HT1080 (cell line): Measurements from ENCODE around the gene TRAPPC2L. TPM values are rescaled to one million over a fixed set of nuclear protein-coding genes. Genes with fewer than 3 reads are reported as not detected.
"Not testable (repeated sequence)": the region's sequence is repeated elsewhere in the genome, so short reads cannot be mapped to it uniquely, and the experiment has no call there.

Source experiments
- DNase-seq: peaks from one replicate; pipeline ENCODE4 v3.0.0-alpha.2; 2015; ENCODE audit warnings: low read depth
- total RNA-seq: library from RNA; depleted of rRNA; stranded (reverse); fragments of >200 nt; shearing (Covaris generic); gene quantifications from 2 replicates; pipeline ENCODE4 v1.2.3, GENCODE V29; 2014

TRAPPC2L gene
- total RNA-seq, 1 experiment from 2014 or later, result 58.5 TPM

GRCh38 chr16:88817785-88818574, 38.9 kb upstream of the TRAPPC2L start:
- DNase-seq, result no peak

GRCh38 chr16:88818575-88818874, 38.4 kb upstream of the TRAPPC2L start:
- no peak for DNase-seq

GRCh38 chr16:88819126-88819525, 37.8 kb upstream of the TRAPPC2L start:
- no peak for DNase-seq

- no peak for DNase-seq
Observed at GRCh38 chr16:88820385-88821025, 36.4 kb upstream of the TRAPPC2L start.

GRCh38 chr16:88821168-88821850, 35.6 kb upstream of the TRAPPC2L start:
- no peak for DNase-seq

- DNase-seq, result no peak
Observed at GRCh38 chr16:88822281-88823040, 34.5 kb upstream of the TRAPPC2L start.

GRCh38 chr16:88823646-88824045, 33.3 kb upstream of the TRAPPC2L start:
- DNase-seq, result not testable (repeated sequence)

- no peak for DNase-seq
Observed at GRCh38 chr16:88824256-88825077, 32.5 kb upstream of the TRAPPC2L start.

GRCh38 chr16:88825146-88825545, 31.8 kb upstream of the TRAPPC2L start:
- DNase-seq, result no peak

- DNase-seq, result no peak
Observed at GRCh38 chr16:88826070-88826840, 30.7 kb upstream of the TRAPPC2L start.

- no peak for DNase-seq
Observed at GRCh38 chr16:88827727-88828126, 29.2 kb upstream of the TRAPPC2L start.

GRCh38 chr16:88828711-88829110, 28.2 kb upstream of the TRAPPC2L start:
- DNase-seq, result no peak

- no peak for DNase-seq
Observed at GRCh38 chr16:88830258-88830657, 26.7 kb upstream of the TRAPPC2L start.

GRCh38 chr16:88830783-88831182, 26.1 kb upstream of the TRAPPC2L start:
- DNase-seq, result no peak

GRCh38 chr16:88831838-88832237, 25.1 kb upstream of the TRAPPC2L start:
- DNase-seq, result no peak

- DNase-seq, result no peak
Observed at GRCh38 chr16:88833086-88833485, 23.8 kb upstream of the TRAPPC2L start.

- no peak for DNase-seq
Observed at GRCh38 chr16:88834670-88835069, 22.3 kb upstream of the TRAPPC2L start.

GRCh38 chr16:88835383-88835782, 21.5 kb upstream of the TRAPPC2L start:
- no peak for DNase-seq

GRCh38 chr16:88835818-88836217, 21.1 kb upstream of the TRAPPC2L start:
- DNase-seq, result no peak

GRCh38 chr16:88836791-88837190, 20.1 kb upstream of the TRAPPC2L start:
- DNase-seq, result no peak
